AG04450 (cell line): ENCODE data around the gene CHST13. TPM values are rescaled to one million over a fixed set of nuclear protein-coding genes. Genes with fewer than 3 reads are reported as not detected.

Experiments used
- CTCF ChIA-PET: fragments of 300-600, 350-600 bp; formaldehyde crosslinking; extraction: SDS; loops from one replicate; lab custom pipeline; 2022; ENCODE audit warnings: antibody characterized with exemption, inconsistent platforms; lab: Charles Lee
- POLR2A ChIA-PET: fragments of 350-600 bp; formaldehyde crosslinking; extraction: SDS; loops from one replicate; lab custom pipeline; 2021; ENCODE audit warnings: antibody characterized with exemption, inconsistent platforms; lab: Yijun Ruan, JAX
- DNase-seq: peaks from one replicate; pipeline ENCODE4 v3.0.0-alpha.2; 2011; ENCODE audit warnings: low read depth, low spot score
- H3K27ac ChIP-seq: one replicate; pipeline ENCODE4 v1.5.1; 2012; ENCODE audit warnings: low read depth, low read length, control low read depth
- H3K27me3 ChIP-seq: one replicate; pipeline ENCODE4 v1.6.0; 2012; ENCODE audit warnings: low read length; ENCODE audit not compliant: control insufficient read depth, insufficient read depth
- H3K4me3 ChIP-seq: 2 replicates; pipeline ENCODE4 v1.5.1; 2011; ENCODE audit warnings: mild to moderate bottlenecking, low read depth, low read length, control low read depth
- H3K9me3 ChIP-seq: 2 replicates; pipeline ENCODE4 v1.5.1; 2012; ENCODE audit warnings: low read length; ENCODE audit not compliant: control insufficient read depth, insufficient read depth
- CTCF ChIP-seq: IDR thresholded peaks from 2 replicates; pipeline ENCODE4 v1.5.1; 2011; ENCODE audit warnings: low read depth, low read length, control low read depth, inconsistent platforms
- polyA plus RNA-seq: library from polyadenylated mRNA; depleted of rRNA; stranded (reverse); fragments of >200 nt; gene quantifications from 2 replicates; pipeline ENCODE4 v1.2.3, GENCODE V29; 2011

The CHST13 gene
- polyA plus RNA-seq, 1 experiment: not detected

GRCh38 chr3:126484662-126485061 lies 39.3 kb upstream of the CHST13 start:
- Histone ChIP-seq H3K27ac (no peak overlapping the region), H3K9me3 (no peaks in the 10 kb centered on the region), H3K27me3 (peaks cover 20% of the 10 kb centered on the region), H3K4me3 (no peak overlapping the region)
- POLR2A ChIA-PET: interaction anchor here (0.6 kb wide), 1 partner anchor 136 kb away, joined by 8 read pairs; no protein-coding TSS in a partner anchor
- no peak for TF ChIP-seq CTCF
- no peak for DNase-seq
- CTCF ChIA-PET: interaction anchor here (1.6 kb wide), 1 partner anchor 38 kb away, joined by 4 read pairs; no protein-coding TSS in a partner anchor

- H3K27me3 ChIP-seq: peaks cover 24% of the 10 kb centered on the region
- no peak for TF ChIP-seq CTCF
- no peak for DNase-seq
- no peak overlapping the region for H3K4me3 ChIP-seq
- H3K27ac ChIP-seq: no peak overlapping the region
- no peaks in the 10 kb centered on the region for H3K9me3 ChIP-seq
- ChIA-PET POLR2A (no interaction called here), CTCF (interaction anchor here (1.6 kb wide), 1 partner anchor 37 kb away, joined by 4 read pairs; no protein-coding TSS in a partner anchor)
These were observed 38.6 kb upstream of the CHST13 start for GRCh38 chr3:126485176-126485897.

- DNase-seq: no peak
- Histone ChIP-seq H3K9me3 (no peaks in the 10 kb centered on the region), H3K27ac (no peak overlapping the region), H3K27me3 (peaks cover 21% of the 10 kb centered on the region), H3K4me3 (no peak overlapping the region)
- POLR2A ChIA-PET: no interaction called here
- CTCF ChIA-PET: no interaction called here
- TF ChIP-seq CTCF: no peak
These were observed 38.0 kb upstream of the CHST13 start for GRCh38 chr3:126485956-126486355.

- POLR2A ChIA-PET: no interaction called here
- no peaks in the 10 kb centered on the region for H3K9me3 ChIP-seq
- no peak overlapping the region for H3K27ac ChIP-seq
- no peak for TF ChIP-seq CTCF
- no peak overlapping the region for H3K4me3 ChIP-seq
- peaks cover 21% of the 10 kb centered on the region for H3K27me3 ChIP-seq
- DNase-seq: no peak
- CTCF ChIA-PET: no interaction called here
These were observed 37.6 kb upstream of the CHST13 start for GRCh38 chr3:126486360-126486847.

GRCh38 chr3:126487151-126487771 lies 36.7 kb upstream of the CHST13 start:
- Histone ChIP-seq H3K9me3 (no peaks in the 10 kb centered on the region), H3K4me3 (no peak overlapping the region), H3K27ac (no peak overlapping the region), H3K27me3 (peaks cover 13% of the 10 kb centered on the region)
- peak; percentile 16; the same call in 1 of the 2 replicates for TF ChIP-seq CTCF
- ChIA-PET POLR2A (no interaction called here), CTCF (no interaction called here)
- DNase-seq: no peak
